Heart left ventricle (tissue), 16 donors: ENCODE results near the gene LAMA1. TPM values are rescaled to one million over a fixed set of nuclear protein-coding genes. Genes with fewer than 3 reads are reported as not detected.

Experiments used
- ATAC-seq, 4 donors: fragments of 200-7000 bp; cut with Tn5 transposase; one replicate each; pipeline ENCODE4 v1.9.1; 2020 to 2022; ENCODE audit warnings: moderate library complexity in 4 of 4, mild to moderate bottlenecking in 3 of 4, moderate number of reproducible peaks in 1 of 4
- DNase-seq, 5 donors: peaks; one replicate each; pipeline ENCODE4 v3.0.0-alpha.2; 2020
- H3K27ac ChIP-seq, 12 donors: fragments of 200-600 bp; sonication (generic) in 4 of 12; one replicate each; pipeline versions ENCODE4 v1.5.0 to v1.8.0; 2016 to 2022; ENCODE audit warnings: mild to moderate bottlenecking in 2 of 12
- H3K27me3 ChIP-seq, 9 donors: fragments of 200-600 bp; sonication (generic) in 2 of 9; one replicate each; pipeline versions ENCODE4 v1.5.1 to v1.8.0; 2016 to 2022; ENCODE audit warnings: mild to moderate bottlenecking in 3 of 9
- H3K36me3 ChIP-seq, 9 donors: fragments of 200-600 bp; sonication (generic) in 2 of 9; one replicate each; pipeline versions ENCODE4 v1.5.0 to v1.8.0; 2018 to 2022; ENCODE audit warnings: mild to moderate bottlenecking in 2 of 9
- H3K4me1 ChIP-seq, 12 donors: fragments of 200-600 bp; sonication (generic) in 4 of 12; one replicate each; pipeline versions ENCODE4 v1.5.0 to v1.8.0; 2016 to 2022; ENCODE audit warnings: mild to moderate bottlenecking in 3 of 12
- H3K4me3 ChIP-seq, 12 donors: fragments of 200-600 bp; sonication (generic) in 4 of 12; one replicate each; pipeline versions ENCODE4 v1.5.0 to v1.8.0; 2017 to 2022; ENCODE audit warnings: mild to moderate bottlenecking in 9 of 12, moderate library complexity in 4 of 12
- H3K9me3 ChIP-seq, 12 donors: fragments of 200-600 bp; sonication (generic) in 4 of 12; one replicate each; pipeline versions ENCODE4 v1.5.0 to v1.8.0; 2016 to 2022; ENCODE audit warnings: mild to moderate bottlenecking in 1 of 12
- CTCF ChIP-seq, 12 donors: fragments of 200-600 bp; sonication (generic) in 4 of 12; IDR thresholded peaks; one replicate each; pipeline versions ENCODE4 v1.5.0 to v1.8.0; 2018 to 2022; ENCODE audit warnings: antibody characterized with exemption in 12 of 12, mild to moderate bottlenecking in 5 of 12
- POLR2A ChIP-seq, 2 donors: fragments of 450-650 bp; IDR thresholded peaks; one replicate each; pipeline ENCODE4 v1.6.1; 2017; ENCODE audit warnings: antibody characterized with exemption in 2 of 2, mild to moderate bottlenecking in 2 of 2, moderate library complexity in 2 of 2
- WGBS, 4 donors: extraction: QIAGEN DNeasy Blood & Tissue Kit in 2 of 4; methylation state at CpG; one replicate each; pipeline versions ENCODE4 v1.1.5 to v1.1.7; 2013 to 2018; 5-methylcytosine and 5-hydroxymethylcytosine counted together
- intact Hi-C, 10 donors: fragments of 100-400 bp; cut with DNase I; formaldehyde crosslinking; loops; one replicate each; pipeline versions ENCODE4 v1.11.1 to v1.14.2; 2022
- polyA plus RNA-seq, 2 donors: library from polyadenylated mRNA; stranded (reverse); fragments of 200-250 nt; gene quantifications; one replicate each; pipeline ENCODE4 v1.2.3, GENCODE V29; 2013
- total RNA-seq, 9 donors: library from RNA; depleted of rRNA in 2 of 9; stranded (reverse); fragments of >200 nt in 2 of 9; fragmentation: NEBNext Ultra II Directional in 3 of 9; extraction: Animal tissue kit (Norgen Biotek cat#: 25700) in 3 of 9; gene quantifications; one replicate each; pipeline versions ENCODE4 v1.1.0 to v1.2.4, GENCODE V29; 2016 to 2023
- donor health status: ischemic (EF 13 %, LVEDD 7.1; RV severe dilation, severe dysfunction).
- donor health status: healthy with polysubstance abuse.
- donor health status: DM: no; HTN: yes; CAD: no.
- donor health status: DM: no; HTN: no; CAD: no.
- donor health status: ischemic (EF 25% LVEDD 6.9; RV normal size, moderate dysfunction).
- donor health status: ischemic (EF 25% LVEDD 5.7; RV mildly dilated, moderate dysfunction).
- donor health status: healthy.
- donor health status: DM: yes; HTN: yes; CAD: no.
- donor health status: ischemic (EF 35%, LVEDD 5.7; RV mildly dilated, moderate dysfunction).
- donor health status: nonischemic (EF 11% LVEDD 7.7; RV severe dilation, severe dysfunction).
- donor health status: DM: yes; HTN: yes; CAD: no.
- donor health status: PGD.
- donor health status: ischemic (EF 29% LVEDD 5.4; RV normal size, mild dysfunction).
- donor health status: nonischemic (EF 23%, LVEDD 6.1; RV moderate dilation, normal function).

Gene LAMA1
- total and polyA plus RNA-seq, 11 donors: 0.04 to 1.7 (median 0.28) TPM

DNA sequence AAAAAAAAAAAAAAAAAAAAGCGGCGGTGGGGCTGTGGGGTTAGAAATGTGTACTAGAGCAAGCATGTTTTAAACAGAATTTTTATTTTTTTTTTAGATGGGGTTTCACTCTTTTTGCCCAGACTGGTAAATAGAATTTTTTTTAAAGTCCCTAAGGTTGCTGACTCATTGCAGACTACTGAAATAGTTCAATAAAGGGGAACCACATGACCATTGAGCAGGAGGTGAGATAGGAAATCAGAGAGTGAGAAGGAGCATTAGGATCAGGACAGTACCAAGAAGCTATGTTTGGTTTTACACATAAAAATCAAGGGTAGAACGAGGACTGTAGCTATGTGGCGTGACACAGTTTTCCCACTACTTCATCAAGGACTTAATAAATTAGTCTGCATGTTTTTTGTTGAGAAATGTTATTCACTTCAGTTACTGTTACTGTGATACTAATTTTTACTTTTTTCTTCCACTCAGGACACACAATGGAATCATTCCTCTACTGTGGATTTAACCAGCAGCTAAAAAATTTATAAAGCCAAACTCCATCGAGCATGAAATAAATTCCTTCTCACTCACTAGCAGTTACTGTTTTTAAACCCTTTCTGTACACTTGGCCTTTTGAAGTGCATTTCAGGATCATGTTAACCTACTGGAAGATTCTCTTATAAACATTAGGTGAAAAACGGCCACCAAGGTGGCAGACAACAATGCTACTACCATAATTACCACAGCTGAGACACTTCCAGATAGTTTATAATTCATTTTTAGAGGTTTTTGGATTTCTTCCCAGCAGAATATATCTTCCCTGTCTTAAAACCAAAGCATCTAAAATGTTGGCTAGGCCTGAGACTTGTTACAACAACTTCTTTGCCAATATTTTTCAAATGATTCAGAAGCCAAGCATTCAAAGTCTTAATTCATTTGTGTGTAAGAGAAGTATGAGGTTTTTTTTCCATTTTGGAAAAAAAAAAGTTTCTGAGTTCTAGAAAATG is 33.2 kb downstream of the LAMA1 start:
- DNase-seq: no peak
- peak overlapping the region in 5 of 12 donors; percentile 5 to 59 (median 15) for H3K27ac ChIP-seq
- H3K9me3 ChIP-seq: no peaks in the 10 kb centered on the region
- H3K4me3 ChIP-seq: no peak overlapping the region
- H3K4me1 ChIP-seq: no peaks in the 10 kb centered on the region
- intact Hi-C loops: no loop called here
- no peaks in the 10 kb centered on the region for H3K36me3 ChIP-seq
- TF ChIP-seq CTCF (IDR thresholded peaks at IDR 0.05): no peak
- no peak for TF ChIP-seq POLR2A (IDR thresholded peaks at IDR 0.05)
- peaks cover 0 to 13% (median 0%) of the 10 kb centered on the region in 9 donors for H3K27me3 ChIP-seq
- peak in 2 of 4 donors; percentile 39 to 58 for ATAC-seq
- WGBS, 4 donors: 74 to 79% (median 75%) methylated on average over 6 of the region's 6 CpGs

GRCh38 chr18:7082671-7083070 is 34.9 kb downstream of the LAMA1 start:
- DNase-seq: no peak
- 92 to 96% (median 95%) methylated on average over 2 of the region's 2 CpGs for WGBS, 4 donors
- no peak for ATAC-seq
- no peak overlapping the region for H3K4me3 ChIP-seq
- H3K36me3 ChIP-seq: no peaks in the 10 kb centered on the region
- H3K27me3 ChIP-seq: peaks cover 0 to 4% (median 0%) of the 10 kb centered on the region in 9 donors
- no peak overlapping the region for H3K27ac ChIP-seq
- intact Hi-C loops: no loop called here
- no peak for TF ChIP-seq CTCF (IDR thresholded peaks at IDR 0.05)
- no peak for TF ChIP-seq POLR2A (IDR thresholded peaks at IDR 0.05)
- H3K4me1 ChIP-seq: no peaks in the 10 kb centered on the region
- H3K9me3 ChIP-seq: no peaks in the 10 kb centered on the region

- H3K27ac ChIP-seq: no peak overlapping the region
- no peaks in the 10 kb centered on the region for H3K36me3 ChIP-seq
- intact Hi-C loops: no loop called here
- TF ChIP-seq POLR2A (IDR thresholded peaks at IDR 0.05) (no peak), CTCF (IDR thresholded peaks at IDR 0.05) (no peak)
- no peaks in the 10 kb centered on the region for H3K9me3 ChIP-seq
- 84 to 94% (median 89%) methylated on average over 1 of the region's 1 CpG for WGBS, 4 donors
- DNase-seq: no peak
- no peaks in the 10 kb centered on the region for H3K4me1 ChIP-seq
- ATAC-seq: no peak
- H3K4me3 ChIP-seq: no peak overlapping the region
- no peaks in the 10 kb centered on the region for H3K27me3 ChIP-seq
Measured at GRCh38 chr18:7079231-7079630, 38.4 kb downstream of the LAMA1 start.

- Histone ChIP-seq H3K4me1 (no peaks in the 10 kb centered on the region), H3K4me3 (no peak overlapping the region), H3K27ac (no peak overlapping the region), H3K36me3 (no peaks in the 10 kb centered on the region), H3K27me3 (no peaks in the 10 kb centered on the region), H3K9me3 (no peaks in the 10 kb centered on the region)
- ATAC-seq (no peak), DNase-seq (no peak)
- WGBS, 4 donors: 59 to 83% (median 73%) methylated on average over 8 of the region's 8 CpGs
- intact Hi-C loops: no loop called here
- TF ChIP-seq POLR2A (IDR thresholded peaks at IDR 0.05): no peak
- no peak for TF ChIP-seq CTCF (IDR thresholded peaks at IDR 0.05)
Measured at GRCh38 chr18:7072593-7072992, 45.0 kb downstream of the LAMA1 start.
